Erythroblast (primary cell): ENCODE results near the gene COX6A1.
"Not testable (repeated sequence)": the region's sequence is repeated elsewhere in the genome, so short reads cannot be mapped to it uniquely, and the experiment has no call there.

Experiments
- DNase-seq, 2 experiments: peaks; one replicate each; lab custom pipeline; 2025; lab: John Stamatoyannopoulos, UW
- GATA1 ChIP-seq: IDR thresholded peaks from 2 replicates; pipeline ENCODE4 v1.6.1; 2011; ENCODE audit warnings: low read depth, mild to moderate bottlenecking, control low read depth, low read length, moderate library complexity
- POLR2A ChIP-seq: IDR thresholded peaks from 2 replicates; pipeline ENCODE4 v1.6.1; 2011; ENCODE audit warnings: mild to moderate bottlenecking, low read length

Gene COX6A1

DNA sequence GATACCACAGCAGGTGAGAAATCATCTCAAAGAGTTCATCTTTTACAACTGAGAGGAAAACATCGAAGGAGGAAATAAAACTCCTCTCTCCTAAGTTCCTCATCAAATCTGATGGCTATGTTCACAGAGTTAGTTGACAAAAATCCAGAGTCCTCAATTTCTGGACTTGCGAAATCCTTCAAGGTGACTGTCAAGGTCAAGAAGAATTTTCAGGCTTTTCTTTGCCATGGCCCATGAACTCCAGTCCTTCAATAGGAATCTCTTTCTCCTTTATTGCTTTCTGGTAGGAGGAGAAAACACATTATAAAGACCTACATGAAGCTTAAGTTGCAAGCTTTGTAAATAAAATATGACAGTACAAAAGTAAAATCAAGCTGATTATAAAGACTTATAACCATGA is 6.8 kb downstream of the COX6A1 start:
- no peak for DNase-seq
- no peak for TF ChIP-seq POLR2A
- TF ChIP-seq GATA1, result no peak

DNA sequence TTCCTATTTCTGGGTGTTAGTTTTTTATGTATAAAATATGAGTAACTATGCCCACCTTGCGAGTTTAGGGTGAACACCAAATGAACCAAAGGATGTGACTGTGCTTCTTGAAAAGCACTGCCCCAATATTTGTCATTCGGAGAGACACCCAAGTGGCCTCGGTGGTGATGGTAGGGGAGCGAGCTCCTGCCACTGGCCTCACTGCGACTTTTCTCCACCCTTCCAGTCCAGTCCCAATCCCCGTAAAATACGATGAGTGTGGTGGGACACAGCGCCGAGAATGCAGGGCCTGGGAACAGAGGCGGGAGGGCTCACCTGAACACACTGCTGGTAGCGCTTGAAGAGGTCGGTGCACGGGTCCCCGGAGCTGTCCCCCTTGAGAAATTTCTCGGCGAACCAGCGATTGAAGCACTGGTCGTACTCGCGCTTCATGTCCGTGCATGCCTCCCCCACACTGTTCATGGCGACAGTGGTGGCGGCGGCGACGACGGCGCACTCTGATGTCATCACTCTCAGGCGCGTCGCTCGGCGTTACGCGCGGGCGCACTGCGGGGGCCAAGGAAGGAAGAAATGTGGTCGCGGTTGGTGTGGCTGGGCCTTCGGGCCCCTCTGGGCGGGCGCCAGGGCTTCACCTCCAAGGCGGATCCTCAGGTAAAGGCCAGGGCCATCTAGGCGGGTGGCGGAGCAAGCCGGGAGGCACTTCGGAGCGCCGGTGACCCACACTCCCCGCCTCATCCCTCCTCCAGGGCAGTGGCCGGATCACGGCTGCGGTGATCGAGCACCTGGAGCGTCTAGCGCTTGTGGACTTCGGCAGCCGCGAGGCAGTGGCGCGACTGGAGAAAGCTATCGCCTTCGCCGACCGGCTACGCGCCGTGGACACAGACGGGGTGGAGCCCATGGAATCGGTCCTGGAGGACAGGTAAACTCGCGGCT is 8.3 kb downstream of the COX6A1 start, which contains the start of the genes GATC and TRIAP1:
TSS of gene GATC (plus strand) at position 534 of the 933 bp plus-strand sequence. CDS start at position 571, 37 bp downstream.
TSS of gene TRIAP1 (minus strand) at position 474 of the 933 bp plus-strand sequence. CDS start at position 462, 12 bp downstream.
- DNase-seq, result peak; percentile 92 to 95
- no peak for TF ChIP-seq GATA1
- TF ChIP-seq POLR2A, result peak; percentile 86

DNA sequence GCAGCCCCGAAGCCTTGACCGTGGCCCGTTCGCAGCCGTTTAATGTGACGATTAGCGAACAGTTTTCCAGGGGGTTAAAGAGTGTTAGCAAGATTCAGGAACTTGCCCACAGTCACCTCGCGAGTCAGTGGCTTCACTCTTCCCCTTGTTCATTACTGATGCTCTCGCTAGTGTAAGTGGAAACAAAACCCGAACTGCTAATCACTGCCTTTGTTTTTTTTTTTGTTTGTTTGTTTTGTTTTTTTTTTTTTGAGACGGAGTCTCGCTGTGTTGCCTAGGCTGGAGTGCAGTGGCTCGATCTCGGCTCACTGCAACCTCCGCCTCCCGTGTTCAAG is 8.9 kb downstream of the COX6A1 start:
- DNase-seq, result not testable (repeated sequence)

DNA sequence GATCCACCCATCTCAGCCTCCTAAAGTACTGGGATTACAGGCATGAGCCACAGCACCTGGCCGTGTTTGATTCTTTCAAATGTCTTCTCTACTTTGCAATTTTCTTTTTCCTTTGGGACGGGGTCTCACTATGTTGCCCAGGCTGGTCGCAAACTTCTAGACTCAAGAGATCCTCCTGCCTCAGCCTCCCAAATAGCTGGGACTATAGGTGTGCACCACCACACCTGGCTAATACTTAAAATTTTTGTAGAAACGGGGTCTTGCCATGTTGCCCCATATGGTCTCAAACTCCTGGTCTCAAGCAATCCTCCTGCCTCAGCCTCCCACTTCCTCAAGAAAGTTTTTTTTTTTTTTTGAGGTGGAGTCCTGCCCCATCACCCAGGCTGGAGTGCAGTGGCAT is 10.1 kb downstream of the COX6A1 start:
- TF ChIP-seq POLR2A, result no peak
- TF ChIP-seq GATA1, result no peak
- DNase-seq, result no peak

DNA sequence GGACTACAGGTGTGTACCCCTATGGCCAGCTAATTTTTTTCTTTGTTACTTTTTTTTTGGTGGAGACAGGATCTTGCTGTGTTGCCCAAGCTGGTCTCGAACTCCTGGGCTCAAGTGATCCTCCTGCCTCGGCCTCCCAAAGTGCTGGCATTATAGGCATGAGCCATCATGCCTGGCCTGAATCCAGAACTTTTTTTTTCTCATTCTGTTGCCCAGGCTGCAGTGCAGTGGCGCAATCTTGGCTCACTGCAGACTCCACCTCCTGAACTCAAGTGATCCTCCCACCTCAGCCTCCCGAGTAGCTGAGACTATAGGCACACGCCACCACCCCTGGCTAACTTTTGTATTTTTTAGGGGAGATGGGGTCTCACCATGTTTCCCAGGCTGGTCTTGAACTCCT is 14.6 kb downstream of the COX6A1 start:
- peak; percentile 51 to 68 for DNase-seq

DNA sequence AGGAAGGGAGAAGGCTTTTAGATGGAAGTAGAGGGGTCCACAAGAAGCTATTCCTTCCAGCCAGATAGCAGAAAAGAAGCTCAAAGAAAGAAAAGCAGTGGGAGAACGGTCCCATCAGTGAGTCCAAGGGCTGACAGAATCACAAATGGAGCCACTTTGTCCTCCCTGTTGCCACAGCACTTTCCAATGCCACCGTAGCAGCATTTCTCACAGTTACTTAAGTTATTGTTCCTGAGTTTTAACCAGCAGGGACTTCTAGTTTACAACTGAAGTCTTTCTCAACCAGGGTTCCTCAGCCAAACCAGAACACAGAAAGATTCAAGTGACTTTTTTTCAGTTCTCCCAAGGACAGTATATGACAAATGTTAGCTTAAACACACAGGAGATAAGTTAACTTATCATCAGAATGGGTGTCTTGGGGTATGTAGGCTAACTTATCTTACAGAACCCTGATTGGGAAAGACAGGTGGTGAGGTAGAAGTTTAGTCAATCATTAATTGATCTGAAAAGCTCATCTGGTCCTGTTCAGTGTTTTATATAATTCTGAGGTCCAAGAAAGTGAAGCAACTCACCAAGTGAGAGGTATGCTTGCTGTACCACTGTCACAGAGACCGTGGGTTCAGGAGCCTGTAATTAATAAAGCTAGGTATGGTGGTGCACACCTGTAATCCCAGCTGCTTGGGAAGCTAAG is 15.3 kb downstream of the COX6A1 start:
- TF ChIP-seq POLR2A (no peak), GATA1 (no peak)
- no peak for DNase-seq

DNA sequence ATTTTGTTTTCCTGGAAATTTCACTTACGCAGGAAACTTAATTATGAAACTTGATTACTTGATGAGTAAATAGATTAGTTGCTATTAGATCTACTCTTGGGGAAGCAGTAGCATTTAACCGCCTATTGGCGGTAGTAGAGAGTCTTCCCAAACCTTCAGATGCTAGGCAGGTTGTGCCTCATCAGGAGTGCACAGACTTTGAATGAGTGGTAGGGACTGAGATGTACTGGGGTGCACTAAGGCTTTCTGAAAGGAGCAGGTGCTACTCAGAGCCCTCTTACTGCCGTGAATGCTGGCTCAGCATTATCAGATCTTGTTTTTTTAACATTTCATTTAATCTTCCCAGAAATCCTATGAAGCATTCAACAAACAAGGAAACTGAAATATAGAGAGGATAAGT is 16.1 kb downstream of the COX6A1 start:
- no peak for TF ChIP-seq GATA1
- no peak for TF ChIP-seq POLR2A
- DNase-seq, result peak; percentile 49 to 56

DNA sequence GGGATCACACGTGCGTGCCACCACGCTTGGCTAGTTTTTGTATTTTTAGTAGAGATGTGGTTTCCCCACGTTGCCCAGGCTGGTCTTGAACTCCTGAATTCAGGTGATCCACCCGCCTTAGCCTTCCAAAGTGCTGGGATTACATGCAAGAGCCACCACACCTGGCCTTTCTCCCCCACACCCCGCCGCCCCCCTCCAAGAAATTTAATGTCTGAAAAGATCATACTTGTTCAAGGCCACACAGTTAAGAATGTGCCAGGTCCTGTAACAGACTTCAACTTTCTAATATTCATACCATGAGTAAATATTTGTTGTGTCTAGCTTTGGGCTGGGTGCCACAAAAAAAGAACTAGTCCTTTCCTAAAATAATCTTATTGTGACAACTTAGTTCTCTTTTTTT is 17.4 kb downstream of the COX6A1 start:
- TF ChIP-seq POLR2A, result no peak
- no peak for TF ChIP-seq GATA1
- DNase-seq, result no peak

DNA sequence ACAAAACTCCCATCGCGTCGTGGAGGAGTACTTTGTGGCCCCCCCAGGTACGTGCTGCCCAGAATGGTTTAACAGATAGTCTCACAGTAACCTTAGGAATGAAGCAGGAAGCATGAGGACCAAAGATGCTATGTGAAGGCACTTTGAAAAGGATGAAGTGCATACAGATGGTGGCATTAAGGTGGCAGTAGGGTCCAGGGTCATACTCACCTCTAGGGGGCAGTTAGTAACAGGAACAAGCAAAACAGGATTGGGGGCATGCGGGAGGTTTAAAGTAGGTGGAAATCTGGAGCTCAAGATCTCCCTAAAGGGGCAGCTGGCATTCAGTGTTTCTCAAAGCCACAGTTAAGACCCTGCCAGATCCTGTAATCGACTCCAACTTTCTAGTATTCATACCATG is 19.2 kb downstream of the COX6A1 start:
- TF ChIP-seq POLR2A (no peak), GATA1 (no peak)
- DNase-seq, result peak; percentile 18 to 33

DNA sequence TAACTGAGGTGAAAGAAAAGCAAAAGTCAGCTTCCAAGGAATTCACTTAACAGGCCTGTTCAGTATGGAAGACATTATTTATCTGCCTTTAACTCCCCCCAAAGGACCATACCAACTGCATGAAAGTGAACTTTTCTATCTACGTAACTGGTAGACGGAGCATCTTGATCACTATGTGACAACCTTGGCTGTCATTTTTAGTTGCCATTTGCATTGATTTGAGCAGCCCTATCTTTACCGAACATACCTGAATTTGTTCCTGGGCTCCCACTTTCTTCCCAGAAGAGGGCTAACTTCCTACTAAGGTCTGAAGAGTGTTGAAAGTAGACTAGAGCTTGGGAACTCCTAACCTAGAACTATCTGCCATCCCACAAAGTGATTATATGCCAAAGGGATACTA is 22.2 kb downstream of the COX6A1 start:
- TF ChIP-seq POLR2A (no peak), GATA1 (no peak)
- DNase-seq, result no peak

DNA sequence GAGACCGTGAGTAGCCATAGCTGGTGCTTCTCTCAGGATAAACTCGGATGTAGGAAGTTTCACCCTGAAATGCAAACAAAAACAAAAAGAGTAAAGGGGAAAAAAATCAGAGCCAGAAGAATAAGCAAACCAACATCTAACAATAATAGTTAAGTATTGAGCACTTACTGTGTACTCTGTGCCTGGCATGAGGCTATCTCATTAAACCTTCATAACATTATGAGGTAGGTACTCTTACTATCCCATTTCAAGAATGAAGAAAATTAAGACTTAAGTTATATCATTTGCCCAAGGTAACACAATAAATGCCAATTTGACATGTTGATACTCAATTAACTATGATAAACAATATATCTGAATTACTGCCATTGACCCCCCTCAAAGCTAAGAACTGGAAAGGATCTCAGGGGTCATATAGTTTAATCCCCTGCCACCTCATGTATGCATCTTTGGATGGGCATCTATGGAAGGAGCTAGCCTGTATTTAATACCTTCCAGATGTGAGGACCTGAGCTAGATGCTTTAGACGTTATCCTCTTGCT is 24.3 kb downstream of the COX6A1 start:
- no peak for DNase-seq

DNA sequence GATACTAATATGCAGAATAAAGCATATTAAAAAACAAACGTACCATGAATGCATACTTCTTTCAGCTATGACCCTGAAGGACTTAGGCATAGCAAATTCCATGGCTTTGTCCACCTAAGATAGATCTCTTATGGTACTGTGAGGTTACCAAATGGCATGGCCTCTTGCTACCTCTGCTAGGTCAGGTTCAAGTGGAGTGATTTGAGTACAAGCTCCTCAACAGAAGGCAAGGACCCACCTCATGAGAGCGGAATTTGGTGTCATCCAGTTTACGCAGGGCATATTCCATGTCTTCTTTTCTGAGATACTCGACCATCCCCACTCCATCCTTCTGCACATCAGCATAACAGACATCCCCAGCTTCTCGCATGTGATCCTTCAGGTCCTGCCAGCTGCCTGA is 25.8 kb downstream of the COX6A1 start:
- TF ChIP-seq GATA1, result no peak
- TF ChIP-seq POLR2A, result no peak
- DNase-seq, result no peak

More for the DNA sequence above, 24.3 kb downstream of the COX6A1 start:
- TF ChIP-seq POLR2A (no peak), GATA1 (no peak)

DNA sequence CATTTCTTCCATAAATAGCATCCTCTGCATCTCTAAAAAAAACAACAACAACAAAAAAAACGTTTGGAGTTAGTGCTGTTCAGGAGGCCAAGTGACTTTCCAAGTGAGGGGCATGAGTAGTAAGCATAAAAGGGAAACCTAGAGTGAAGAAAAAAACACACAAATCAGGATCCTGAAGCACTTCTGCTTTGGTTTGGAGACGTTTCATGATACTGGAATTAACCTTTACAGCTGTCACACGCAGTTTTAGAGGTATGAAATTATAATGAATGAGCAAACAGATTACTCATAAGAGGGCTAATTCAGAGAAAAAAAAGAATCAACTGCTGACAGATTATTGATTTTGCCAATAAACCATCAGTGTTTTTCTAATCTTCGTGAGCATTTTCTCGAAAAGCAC is 27.8 kb downstream of the COX6A1 start:
- TF ChIP-seq POLR2A, result no peak
- TF ChIP-seq GATA1, result no peak
- DNase-seq, result no peak
